NT2/D1 (cell line): ENCODE measurements around the gene FAM234B.

ENCODE experiments used
- SUZ12 ChIP-seq: IDR thresholded peaks from 2 replicates; pipeline ENCODE4 v1.6.1; 2011; ENCODE audit not compliant: insufficient read length, insufficient read depth; ENCODE audit errors: extremely low read depth
- YY1 ChIP-seq: IDR thresholded peaks from 2 replicates; pipeline ENCODE4 v1.6.1; 2011; ENCODE audit not compliant: insufficient read length, insufficient read depth

GRCh38 chr12:13038491-13039161 is 5.6 kb upstream of the FAM234B start:
- TF ChIP-seq YY1 (no peak), SUZ12 (no peak)
